ENCODE data around the gene A1BG.
"Not testable (repeated sequence)": the region's sequence is repeated elsewhere in the genome, so short reads cannot be mapped to it uniquely, and the experiment has no call there.

A1BG gene

GRCh38 chr19:58386576-58387337 is 33.5 kb upstream of the A1BG start, which contains the start of gene RPS5:
Gene RPS5 (plus strand): TSS chr19:58387269. CDS start chr19:58388138, 869 bp downstream.
- DNase-seq (ENCODE audit: low read depth in 2 of 3, low spot score in 1 of 3), result peak; percentile 91 to 95 (median 93)

GRCh38 chr19:58385891-58386575 is 32.7 kb upstream of the A1BG start:
- no peak for DNase-seq (ENCODE audit: low read depth in 2 of 3, low spot score in 1 of 3)

GRCh38 chr19:58385313-58385890 is 32.1 kb upstream of the A1BG start:
- DNase-seq (ENCODE audit: low read depth in 2 of 3, low spot score in 1 of 3), result no peak

- DNase-seq (ENCODE audit: low read depth in 2 of 3, low spot score in 1 of 3), result no peak
Observed at GRCh38 chr19:58382997-58383603, 29.8 kb upstream of the A1BG start.

GRCh38 chr19:58381460-58382212 is 28.3 kb upstream of the A1BG start:
- DNase-seq (ENCODE audit: low read depth in 2 of 3, low spot score in 1 of 3), result no peak

- peak; percentile 95 to 98 (median 96) for DNase-seq (ENCODE audit: low read depth in 2 of 3, low spot score in 1 of 3)
Observed at GRCh38 chr19:58380662-58381459, 27.6 kb upstream of the A1BG start, which contains the start of gene ZNF837. Gene ZNF837 (minus strand): TSS chr19:58381030. CDS start chr19:58369332, 11,698 bp downstream.

- DNase-seq (ENCODE audit: low read depth in 2 of 3, low spot score in 1 of 3), result no peak
Observed at GRCh38 chr19:58380037-58380661, 26.9 kb upstream of the A1BG start.

- DNase-seq (ENCODE audit: low read depth in 2 of 3, low spot score in 1 of 3), result no peak
Observed at GRCh38 chr19:58379246-58379645, 26.0 kb upstream of the A1BG start.

GRCh38 chr19:58376724-58377123 is 23.4 kb upstream of the A1BG start:
- DNase-seq (ENCODE audit: low read depth in 2 of 3, low spot score in 1 of 3), result not testable (repeated sequence)

- DNase-seq (ENCODE audit: low read depth in 2 of 3, low spot score in 1 of 3), result no peak
Observed at GRCh38 chr19:58374200-58374599, 20.9 kb upstream of the A1BG start.

- no peak for DNase-seq (ENCODE audit: low read depth in 2 of 3, low spot score in 1 of 3)
Observed at GRCh38 chr19:58372311-58373133, 19.2 kb upstream of the A1BG start.

GRCh38 chr19:58368561-58369360 is 15.5 kb upstream of the A1BG start:
- DNase-seq (ENCODE audit: low read depth in 2 of 3, low spot score in 1 of 3), result no peak

- no peak for DNase-seq (ENCODE audit: low read depth in 2 of 3, low spot score in 1 of 3)
Observed at GRCh38 chr19:58367698-58368454, 14.6 kb upstream of the A1BG start.

- DNase-seq (ENCODE audit: low read depth in 2 of 3, low spot score in 1 of 3), result no peak
Observed at GRCh38 chr19:58366585-58367430, 13.5 kb upstream of the A1BG start.

GRCh38 chr19:58364146-58364545 is 10.9 kb upstream of the A1BG start:
- no peak for DNase-seq (ENCODE audit: low read depth in 2 of 3, low spot score in 1 of 3)

- peak; percentile 94 to 96 (median 95) for DNase-seq (ENCODE audit: low read depth in 2 of 3, low spot score in 1 of 3)
Observed at GRCh38 chr19:58362272-58362994, 9.1 kb upstream of the A1BG start, which contains the start of gene ZNF497. Gene ZNF497 (minus strand): TSS chr19:58362751. CDS start chr19:58357635, 5,116 bp downstream.
